Neutrophil (primary cell): ENCODE measurements around the gene RAPGEF3.

Source experiments
- H3K27ac ChIP-seq: fragments of 200-600 bp; sonication (generic); 2 replicates; pipeline ENCODE4 v1.5.1; 2016; ENCODE audit warnings: mild to moderate bottlenecking, moderate library complexity
- H3K27me3 ChIP-seq: fragments of 200-600 bp; sonication (generic); 2 replicates; pipeline ENCODE4 v1.6.0; 2016; ENCODE audit warnings: mild to moderate bottlenecking
- H3K36me3 ChIP-seq: fragments of 200-600 bp; sonication (generic); 2 replicates; pipeline ENCODE4 v1.5.1; 2017
- H3K4me1 ChIP-seq, 2 experiments: fragments of 200-600 bp in 1 of 2; sonication (generic) in 1 of 2; 1 replicate in 1 of 2; 2 replicates in 1 of 2; pipeline versions ENCODE4 v1.5.1 to v1.6.1; 2013 to 2016; ENCODE audit warnings: low read depth in 1 of 2, low read length in 1 of 2, mild to moderate bottlenecking in 1 of 2, moderate library complexity in 1 of 2; ENCODE audit not compliant: control insufficient read depth in 1 of 2, insufficient read depth in 1 of 2
- H3K4me3 ChIP-seq, 2 experiments: fragments of 200-600 bp in 1 of 2; sonication (generic) in 1 of 2; 1 replicate in 1 of 2; 2 replicates in 1 of 2; pipeline ENCODE4 v1.5.1; 2013 to 2016; ENCODE audit warnings: low read depth in 1 of 2, low read length in 1 of 2, mild to moderate bottlenecking in 1 of 2, moderate library complexity in 1 of 2
- H3K9me3 ChIP-seq: fragments of 200-600 bp; sonication (generic); 2 replicates; pipeline ENCODE4 v1.5.1; 2016
- TF ChIP-seq, protein P1 (sequence below): fragments of 200-600 bp; sonication (generic); IDR thresholded peaks from 2 replicates; pipeline ENCODE4 v1.5.1; 2016; ENCODE audit warnings: antibody characterized with exemption

RAPGEF3 gene

DNA sequence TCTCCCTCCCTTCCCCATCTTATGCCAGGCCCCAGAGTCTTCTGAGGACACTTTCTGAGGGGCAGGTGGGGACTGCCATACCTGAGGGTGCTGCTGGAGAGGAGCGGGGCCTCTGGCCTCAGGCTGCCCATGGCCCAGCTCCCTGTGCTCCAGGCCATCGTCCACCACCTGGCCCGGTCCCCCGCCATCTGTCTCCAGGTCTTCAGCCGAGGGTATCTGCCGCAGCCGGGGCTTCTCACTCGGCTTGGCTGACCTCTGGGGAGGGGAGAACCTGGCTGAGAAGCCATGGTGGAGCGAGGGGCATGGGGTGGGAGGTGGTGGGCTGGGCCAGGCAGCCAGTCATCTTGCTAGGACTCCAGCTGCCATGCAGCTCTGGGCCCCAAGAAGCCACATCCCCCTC, 36.0 kb upstream of the RAPGEF3 start:
- TF ChIP-seq, protein P1, sequence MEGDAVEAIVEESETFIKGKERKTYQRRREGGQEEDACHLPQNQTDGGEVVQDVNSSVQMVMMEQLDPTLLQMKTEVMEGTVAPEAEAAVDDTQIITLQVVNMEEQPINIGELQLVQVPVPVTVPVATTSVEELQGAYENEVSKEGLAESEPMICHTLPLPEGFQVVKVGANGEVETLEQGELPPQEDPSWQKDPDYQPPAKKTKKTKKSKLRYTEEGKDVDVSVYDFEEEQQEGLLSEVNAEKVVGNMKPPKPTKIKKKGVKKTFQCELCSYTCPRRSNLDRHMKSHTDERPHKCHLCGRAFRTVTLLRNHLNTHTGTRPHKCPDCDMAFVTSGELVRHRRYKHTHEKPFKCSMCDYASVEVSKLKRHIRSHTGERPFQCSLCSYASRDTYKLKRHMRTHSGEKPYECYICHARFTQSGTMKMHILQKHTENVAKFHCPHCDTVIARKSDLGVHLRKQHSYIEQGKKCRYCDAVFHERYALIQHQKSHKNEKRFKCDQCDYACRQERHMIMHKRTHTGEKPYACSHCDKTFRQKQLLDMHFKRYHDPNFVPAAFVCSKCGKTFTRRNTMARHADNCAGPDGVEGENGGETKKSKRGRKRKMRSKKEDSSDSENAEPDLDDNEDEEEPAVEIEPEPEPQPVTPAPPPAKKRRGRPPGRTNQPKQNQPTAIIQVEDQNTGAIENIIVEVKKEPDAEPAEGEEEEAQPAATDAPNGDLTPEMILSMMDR, result no peak
- Histone ChIP-seq H3K27me3 (no peaks in the 10 kb centered on the region), H3K9me3 (no peaks in the 10 kb centered on the region), H3K4me3 (no peak overlapping the region), H3K4me1 (peaks cover 3 to 4% of the 10 kb centered on the region in 2 experiments), H3K36me3 (peaks cover 97% of the 10 kb centered on the region), H3K27ac (no peak overlapping the region)

DNA sequence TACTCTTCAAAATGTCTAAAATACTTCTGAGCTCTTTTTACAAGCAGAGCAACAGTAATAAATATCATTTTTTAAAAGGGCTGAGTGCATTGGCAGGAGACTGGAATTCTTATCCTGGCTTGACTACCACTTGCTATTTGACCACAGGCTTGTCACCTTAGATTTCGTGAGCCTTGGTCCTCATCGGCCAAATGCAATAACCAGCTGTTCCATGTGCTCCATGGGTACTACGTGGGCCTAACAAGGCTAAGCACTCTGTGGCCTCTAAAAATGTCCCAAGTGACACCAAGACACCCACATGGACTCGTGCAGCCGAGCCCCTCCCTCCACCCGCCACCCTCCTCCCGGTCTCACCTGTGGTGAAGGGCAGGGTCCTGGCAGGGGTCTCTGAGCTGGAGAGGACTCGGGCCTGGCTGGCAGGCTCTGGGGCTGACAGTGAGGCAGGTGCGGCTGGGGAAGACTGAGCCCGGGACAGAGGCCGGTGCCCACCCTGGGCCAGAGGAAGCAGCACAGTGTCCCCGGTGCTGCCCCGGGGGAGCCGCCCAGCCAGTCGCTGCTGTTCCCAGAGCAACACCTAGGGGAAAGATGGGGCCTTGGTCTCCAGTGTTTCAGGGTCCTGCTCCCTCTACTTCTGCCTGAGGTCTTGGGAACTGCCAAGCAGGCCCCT, 34.5 kb upstream of the RAPGEF3 start:
- H3K4me1 ChIP-seq, result no peaks in the 10 kb centered on the region
- H3K27me3 ChIP-seq, result no peaks in the 10 kb centered on the region
- H3K9me3 ChIP-seq, result no peaks in the 10 kb centered on the region
- TF ChIP-seq, protein P1, result no peak
- H3K36me3 ChIP-seq, result peaks cover 100% of the 10 kb centered on the region
- no peak overlapping the region for H3K4me3 ChIP-seq
- H3K27ac ChIP-seq, result no peak overlapping the region

GRCh38 chr12:47791874-47792273, 33.2 kb upstream of the RAPGEF3 start:
- no peak overlapping the region for H3K4me3 ChIP-seq
- no peaks in the 10 kb centered on the region for H3K27me3 ChIP-seq
- TF ChIP-seq, protein P1, result no peak
- H3K4me1 ChIP-seq, result no peaks in the 10 kb centered on the region
- H3K9me3 ChIP-seq, result no peaks in the 10 kb centered on the region
- no peak overlapping the region for H3K27ac ChIP-seq
- H3K36me3 ChIP-seq, result peaks cover 100% of the 10 kb centered on the region

DNA sequence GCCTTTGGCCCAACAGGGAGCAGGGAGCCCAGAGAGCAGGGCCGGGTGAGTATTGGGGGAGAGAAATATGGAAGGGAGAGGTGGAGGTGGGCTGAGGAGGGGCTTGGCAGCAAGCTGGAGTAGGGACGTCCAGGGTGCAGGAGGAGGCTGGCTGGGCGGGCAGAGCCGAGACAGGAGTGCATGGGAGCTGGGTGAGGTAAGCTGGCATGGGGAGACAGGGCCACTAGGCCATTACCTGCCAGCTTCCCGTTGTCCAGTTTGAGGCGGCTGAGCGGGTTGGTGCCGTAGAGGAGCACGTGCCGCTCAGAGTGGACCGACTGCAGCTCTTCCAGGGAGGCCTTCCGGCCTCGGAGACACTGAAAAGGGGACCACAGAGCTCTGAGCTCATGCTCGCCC, 32.7 kb upstream of the RAPGEF3 start:
- Histone ChIP-seq H3K27me3 (no peaks in the 10 kb centered on the region), H3K9me3 (no peaks in the 10 kb centered on the region), H3K4me1 (no peaks in the 10 kb centered on the region), H3K27ac (no peak overlapping the region), H3K36me3 (peaks cover 100% of the 10 kb centered on the region), H3K4me3 (no peak overlapping the region)
- TF ChIP-seq, protein P1, result no peak

GRCh38 chr12:47790676-47791350, 32.1 kb upstream of the RAPGEF3 start:
- H3K4me1 ChIP-seq, result no peaks in the 10 kb centered on the region
- TF ChIP-seq, protein P1, result no peak
- no peaks in the 10 kb centered on the region for H3K27me3 ChIP-seq
- H3K36me3 ChIP-seq, result peaks cover 100% of the 10 kb centered on the region
- no peak overlapping the region for H3K27ac ChIP-seq
- H3K4me3 ChIP-seq, result no peak overlapping the region
- no peaks in the 10 kb centered on the region for H3K9me3 ChIP-seq
